GM12874 (cell line): Measurements from ENCODE around the gene RBSN.

Source experiments
- TF ChIP-seq, protein P1 (sequence below): IDR thresholded peaks from 2 replicates; pipeline ENCODE4 v1.5.1; 2011; ENCODE audit warnings: low read depth, mild to moderate bottlenecking, control low read depth, low read length, moderate library complexity; ENCODE audit not compliant: insufficient read depth

Gene RBSN

DNA sequence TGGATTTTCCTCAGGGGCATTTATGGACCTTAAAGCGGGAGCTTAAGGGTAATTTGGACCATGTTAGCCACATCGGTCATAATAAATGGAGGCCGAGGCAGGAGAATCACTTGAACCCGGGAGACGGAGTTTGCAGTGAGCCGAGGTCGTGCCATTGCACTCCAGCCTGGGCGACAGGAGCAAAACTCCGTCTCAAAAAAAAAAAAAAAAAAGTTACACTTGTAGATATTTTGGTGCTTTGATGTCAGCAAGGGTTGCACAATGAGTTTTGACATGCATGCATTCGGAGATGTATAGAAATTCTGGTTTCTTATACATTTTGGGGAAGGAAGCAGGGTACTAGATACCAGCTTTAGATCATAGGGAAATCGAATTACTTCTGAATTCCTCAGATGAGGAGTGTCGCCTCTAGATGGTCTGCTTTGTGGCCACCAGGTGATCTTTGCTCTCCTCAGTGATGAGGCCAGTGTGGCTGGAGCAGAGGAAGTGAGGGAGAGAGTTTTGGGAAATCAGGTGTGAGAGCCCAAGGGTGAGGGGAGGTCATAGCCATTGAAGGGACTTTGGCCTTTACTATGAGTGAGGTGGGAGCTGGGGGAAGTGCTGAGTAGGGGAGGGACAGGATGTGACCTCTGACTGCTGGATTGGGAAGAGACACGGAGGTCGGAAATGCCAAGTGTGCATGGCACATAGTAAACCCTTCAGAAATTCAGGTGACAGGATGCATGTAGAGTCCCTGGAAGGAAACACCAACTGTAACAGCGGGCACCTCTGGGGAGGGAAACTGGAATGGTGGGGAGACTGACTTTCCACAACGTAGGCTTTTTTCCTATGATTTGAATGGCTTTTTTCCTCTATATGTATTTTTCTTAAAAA is 8.4 kb upstream of the RBSN start:
- TF ChIP-seq, protein P1, sequence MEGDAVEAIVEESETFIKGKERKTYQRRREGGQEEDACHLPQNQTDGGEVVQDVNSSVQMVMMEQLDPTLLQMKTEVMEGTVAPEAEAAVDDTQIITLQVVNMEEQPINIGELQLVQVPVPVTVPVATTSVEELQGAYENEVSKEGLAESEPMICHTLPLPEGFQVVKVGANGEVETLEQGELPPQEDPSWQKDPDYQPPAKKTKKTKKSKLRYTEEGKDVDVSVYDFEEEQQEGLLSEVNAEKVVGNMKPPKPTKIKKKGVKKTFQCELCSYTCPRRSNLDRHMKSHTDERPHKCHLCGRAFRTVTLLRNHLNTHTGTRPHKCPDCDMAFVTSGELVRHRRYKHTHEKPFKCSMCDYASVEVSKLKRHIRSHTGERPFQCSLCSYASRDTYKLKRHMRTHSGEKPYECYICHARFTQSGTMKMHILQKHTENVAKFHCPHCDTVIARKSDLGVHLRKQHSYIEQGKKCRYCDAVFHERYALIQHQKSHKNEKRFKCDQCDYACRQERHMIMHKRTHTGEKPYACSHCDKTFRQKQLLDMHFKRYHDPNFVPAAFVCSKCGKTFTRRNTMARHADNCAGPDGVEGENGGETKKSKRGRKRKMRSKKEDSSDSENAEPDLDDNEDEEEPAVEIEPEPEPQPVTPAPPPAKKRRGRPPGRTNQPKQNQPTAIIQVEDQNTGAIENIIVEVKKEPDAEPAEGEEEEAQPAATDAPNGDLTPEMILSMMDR = no peak

DNA sequence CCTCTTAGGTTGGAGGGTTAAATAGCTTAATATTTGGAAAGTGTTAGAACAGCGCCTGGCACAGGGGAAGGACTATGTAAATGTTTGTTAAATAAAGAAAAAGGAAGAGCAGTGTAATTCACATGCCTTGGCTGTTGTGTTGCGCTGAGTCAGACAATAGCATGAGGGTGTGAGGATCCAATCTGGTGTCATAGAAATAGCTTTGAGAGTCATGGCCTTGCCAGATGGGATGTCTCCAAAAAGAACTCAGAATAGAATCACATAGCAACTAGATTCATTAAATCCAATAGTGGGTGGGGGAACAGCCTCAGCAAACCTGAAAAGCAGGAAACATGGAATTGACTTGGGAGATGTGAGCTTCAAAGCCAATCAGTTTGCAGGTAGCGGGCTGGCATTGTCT is 3.9 kb upstream of the RBSN start:
- TF ChIP-seq, protein P1 = no peak

DNA sequence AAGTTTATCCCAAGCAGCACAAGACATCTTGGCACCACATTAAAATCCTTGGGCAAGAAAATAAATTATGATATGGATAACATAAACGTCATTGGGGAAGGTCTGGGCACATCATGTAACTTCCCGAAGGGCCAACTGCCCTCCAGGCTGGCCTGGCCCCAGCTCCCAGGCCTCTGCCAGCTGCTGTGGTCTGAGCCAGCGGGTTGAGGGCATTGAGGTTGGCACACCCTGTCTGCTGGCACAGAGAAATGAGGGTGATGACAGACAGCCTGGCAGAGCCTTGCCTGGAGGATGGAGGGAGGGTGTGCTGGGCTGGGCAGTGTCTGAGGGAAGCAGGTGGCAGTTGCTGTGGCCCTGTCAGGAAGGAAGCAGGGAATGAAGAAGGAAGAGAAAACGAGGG is 3.3 kb upstream of the RBSN start:
- TF ChIP-seq, protein P1 = no peak

DNA sequence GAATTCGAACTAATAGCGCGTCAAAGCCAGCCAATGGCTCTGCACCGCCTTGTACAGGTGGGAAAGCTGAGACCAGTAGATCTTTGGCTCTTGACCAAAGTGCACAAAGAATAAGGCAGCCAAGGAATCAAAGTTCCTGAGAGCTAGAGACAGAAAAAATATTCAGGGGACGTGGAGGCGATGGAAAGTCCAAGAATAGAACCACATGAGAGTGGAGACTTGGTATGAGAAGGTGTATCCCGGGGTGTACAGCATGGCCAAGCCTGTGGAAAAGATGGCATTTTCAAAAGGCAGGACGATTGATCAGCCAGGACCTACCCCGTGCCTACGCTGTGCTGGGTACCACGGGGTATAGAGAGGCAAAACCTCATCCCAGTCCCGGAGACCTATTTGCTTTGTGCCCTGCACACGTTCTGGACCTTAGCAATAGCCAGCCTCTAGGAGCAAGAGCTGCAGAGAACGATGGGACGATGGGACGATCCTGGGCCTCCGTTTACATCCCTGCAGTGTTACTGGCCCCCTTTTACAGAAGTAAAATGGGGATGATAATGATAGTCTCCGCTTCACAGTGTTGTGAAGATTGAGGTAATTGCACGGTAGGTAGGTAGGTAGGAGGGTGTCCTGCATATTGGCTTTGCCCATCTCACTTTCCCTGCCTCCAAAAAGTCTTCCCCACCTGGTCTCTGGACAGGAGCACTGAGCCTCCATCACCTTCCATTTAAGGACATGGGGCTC is 583 bp upstream of the RBSN start:
- TF ChIP-seq, protein P1 = no peak

DNA sequence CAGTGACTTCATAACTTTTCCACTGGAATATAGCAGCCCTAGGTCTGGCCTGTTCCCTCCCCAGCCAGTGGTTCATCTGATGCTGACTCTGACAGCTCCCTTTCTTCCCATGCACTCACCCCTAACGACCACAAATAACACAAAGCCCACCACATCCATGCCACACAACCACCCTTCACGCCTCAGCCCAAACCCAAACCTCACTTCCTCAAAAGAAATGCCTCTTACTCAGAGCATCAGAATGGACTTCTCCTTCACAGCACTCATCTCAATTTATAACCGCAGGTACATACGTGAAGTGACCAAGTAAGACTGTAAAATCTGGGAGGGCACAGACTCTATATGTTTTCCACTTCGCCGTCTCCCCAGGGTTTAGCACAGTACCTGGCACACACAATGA is 1.1 kb downstream of the RBSN start:
- TF ChIP-seq, protein P1 = no peak

DNA sequence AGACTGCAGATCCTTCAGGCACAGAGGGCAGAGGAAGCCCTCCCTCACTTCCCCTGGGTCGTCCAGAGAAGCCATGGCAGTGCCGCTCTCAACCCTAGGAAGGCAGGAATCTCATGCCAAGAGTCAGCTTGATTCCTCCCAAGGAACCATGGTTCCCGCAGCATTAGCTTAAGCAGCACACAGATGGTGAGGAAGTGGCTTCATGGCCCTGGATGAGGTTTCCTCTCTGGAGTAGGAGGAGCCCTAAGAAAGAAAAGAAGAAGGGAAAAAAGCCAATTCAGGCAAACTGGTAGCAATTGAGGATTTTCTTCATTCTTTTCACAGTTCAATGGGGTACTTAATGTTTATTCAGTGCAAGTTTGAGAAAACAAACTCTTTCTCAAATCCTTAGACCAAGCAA is 2.9 kb downstream of the RBSN start:
- TF ChIP-seq, protein P1 = no peak

DNA sequence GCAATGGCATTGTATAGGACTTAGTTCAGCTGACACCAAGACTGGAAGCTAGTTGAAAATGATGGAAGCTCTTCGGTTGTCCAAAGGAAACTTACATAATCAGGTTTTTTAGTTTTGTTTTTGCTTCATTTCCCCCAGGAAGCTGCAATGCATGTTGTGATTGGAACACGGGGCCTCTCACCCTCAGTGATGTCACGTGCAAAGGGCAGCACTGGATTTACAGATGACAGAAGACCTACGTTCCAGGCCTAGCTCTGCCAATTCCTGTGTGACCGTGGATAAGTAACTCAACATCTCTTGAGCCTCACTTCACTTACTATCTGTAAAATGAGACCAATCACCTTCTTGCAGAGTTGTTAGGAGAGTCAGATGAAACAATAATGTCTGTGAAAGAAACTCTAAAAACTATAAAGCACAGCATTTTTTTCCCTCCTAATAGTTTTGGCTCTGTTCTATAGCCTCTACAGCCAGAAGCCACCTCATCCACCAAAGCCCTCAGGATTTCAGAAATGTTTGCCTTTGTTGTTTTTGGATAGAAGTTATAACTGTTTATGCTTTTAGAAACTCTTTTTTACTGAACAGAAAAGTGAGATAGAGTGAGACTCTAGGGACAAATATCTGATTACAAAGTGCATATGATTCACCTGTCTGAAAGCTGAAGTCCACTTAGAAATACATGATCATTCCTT is 4.6 kb downstream of the RBSN start:
- TF ChIP-seq, protein P1 = no peak
